Measurements from ENCODE around the gene BTBD9.

Gene BTBD9

GRCh38 chr6:38239719-38240451 lies 399.8 kb downstream of the BTBD9 start:
- DNase-seq (ENCODE audit: low read depth in 3 of 3): no peak

GRCh38 chr6:38236631-38237030 lies 403.1 kb downstream of the BTBD9 start:
- no peak for DNase-seq (ENCODE audit: low read depth in 3 of 3)

GRCh38 chr6:38234934-38235682 lies 404.6 kb downstream of the BTBD9 start:
- DNase-seq (ENCODE audit: low read depth in 3 of 3): no peak

GRCh38 chr6:38234141-38234540 lies 405.6 kb downstream of the BTBD9 start:
- DNase-seq (ENCODE audit: low read depth in 3 of 3): no peak

GRCh38 chr6:38233161-38233791 lies 406.5 kb downstream of the BTBD9 start:
- DNase-seq (ENCODE audit: low read depth in 3 of 3): no peak

- no peak for DNase-seq (ENCODE audit: low read depth in 3 of 3)
Measured at GRCh38 chr6:38225766-38226165, 414.0 kb downstream of the BTBD9 start.

GRCh38 chr6:38221251-38221650 lies 418.5 kb downstream of the BTBD9 start:
- DNase-seq (ENCODE audit: low read depth in 3 of 3): no peak

GRCh38 chr6:38220069-38220723 lies 419.5 kb downstream of the BTBD9 start:
- DNase-seq (ENCODE audit: low read depth in 3 of 3): no peak

- no peak for DNase-seq (ENCODE audit: low read depth in 3 of 3)
Measured at GRCh38 chr6:38218235-38218634, 421.5 kb downstream of the BTBD9 start.

- DNase-seq (ENCODE audit: low read depth in 3 of 3): no peak
Measured at GRCh38 chr6:38216451-38216850, 423.3 kb downstream of the BTBD9 start.

GRCh38 chr6:38215651-38216311 lies 423.9 kb downstream of the BTBD9 start:
- DNase-seq (ENCODE audit: low read depth in 3 of 3): no peak

- DNase-seq (ENCODE audit: low read depth in 3 of 3): no peak
Measured at GRCh38 chr6:38215225-38215624, 424.5 kb downstream of the BTBD9 start.

GRCh38 chr6:38214159-38214558 lies 425.6 kb downstream of the BTBD9 start:
- DNase-seq (ENCODE audit: low read depth in 3 of 3): no peak

- DNase-seq (ENCODE audit: low read depth in 3 of 3): no peak
Measured at GRCh38 chr6:38213251-38213658, 426.5 kb downstream of the BTBD9 start.

- DNase-seq (ENCODE audit: low read depth in 3 of 3): no peak
Measured at GRCh38 chr6:38212579-38212978, 427.1 kb downstream of the BTBD9 start.

- no peak for DNase-seq (ENCODE audit: low read depth in 3 of 3)
Measured at GRCh38 chr6:38212116-38212515, 427.6 kb downstream of the BTBD9 start.

GRCh38 chr6:38209371-38210260 lies 430.1 kb downstream of the BTBD9 start:
- DNase-seq (ENCODE audit: low read depth in 3 of 3): no peak

GRCh38 chr6:38208028-38208427 lies 431.7 kb downstream of the BTBD9 start:
- DNase-seq (ENCODE audit: low read depth in 3 of 3): no peak

GRCh38 chr6:38207375-38207774 lies 432.4 kb downstream of the BTBD9 start:
- no peak for DNase-seq (ENCODE audit: low read depth in 3 of 3)

- DNase-seq (ENCODE audit: low read depth in 3 of 3): no peak
Measured at GRCh38 chr6:38198219-38198618, 441.5 kb downstream of the BTBD9 start.
